ENCODE results near the gene TMEM121B.
A peak's percentile ranks its signal among the peaks of the same experiment; 100 is the strongest.

TMEM121B gene

GRCh38 chr22:17155941-17156340, 34.8 kb upstream of the TMEM121B start:
- Histone ChIP-seq H3F3A (ENCODE audit: low read depth) (no peaks in the 10 kb centered on the region), H3K27me3 (ENCODE audit: insufficient read depth, low read length, poor library complexity, severe bottlenecking) (no peaks in the 10 kb centered on the region), H3K9me3 (ENCODE audit: insufficient read depth, low read depth, low read length) (no peaks in the 10 kb centered on the region), H3K9ac (ENCODE audit: low read depth, low read length, poor library complexity, severe bottlenecking) (no peak overlapping the region), H2AFZ (ENCODE audit: low read length) (no peak overlapping the region), H3K79me2 (ENCODE audit: insufficient read depth, low read length) (peaks cover 78% of the 10 kb centered on the region), H3K9me2 (replicated peaks; ENCODE audit: low read depth, low read length) (no peaks in the 10 kb centered on the region), H3K36me3 (ENCODE audit: insufficient read depth, low read length) (no peaks in the 10 kb centered on the region), H3K4me3 (ENCODE audit: low read length, poor library complexity, severe bottlenecking) (peak overlapping the region; percentile 78), H3K4me2 (ENCODE audit: low read depth, low read length, poor library complexity, severe bottlenecking) (peak overlapping the region; percentile 79), H4K20me1 (ENCODE audit: insufficient read depth, low read length, poor library complexity, severe bottlenecking) (peaks cover 51% of the 10 kb centered on the region), H3K4me1 (ENCODE audit: insufficient read depth, low read length, poor library complexity, severe bottlenecking) (peaks cover 42% of the 10 kb centered on the region)
- TF ChIP-seq CTCF (conservative IDR thresholded peaks at IDR 0.05; ENCODE audit: low read length): peak; percentile 32
- TF ChIP-seq EZH2phosphoT487 (IDR thresholded peaks at IDR 0.05; ENCODE audit: borderline replicate concordance): no peak

GRCh38 chr22:17152971-17153370, 31.8 kb upstream of the TMEM121B start:
- Histone ChIP-seq H4K20me1 (ENCODE audit: insufficient read depth, low read length, poor library complexity, severe bottlenecking) (peaks cover 59% of the 10 kb centered on the region), H2AFZ (ENCODE audit: low read length) (no peak overlapping the region), H3K9me3 (ENCODE audit: insufficient read depth, low read depth, low read length) (no peaks in the 10 kb centered on the region), H3K9me2 (replicated peaks; ENCODE audit: low read depth, low read length) (no peaks in the 10 kb centered on the region), H3K9ac (ENCODE audit: low read depth, low read length, poor library complexity, severe bottlenecking) (no peak overlapping the region), H3K27me3 (ENCODE audit: insufficient read depth, low read length, poor library complexity, severe bottlenecking) (no peaks in the 10 kb centered on the region), H3K79me2 (ENCODE audit: insufficient read depth, low read length) (peaks cover 98% of the 10 kb centered on the region), H3K4me3 (ENCODE audit: low read length, poor library complexity, severe bottlenecking) (peak overlapping the region; percentile 29), H3K36me3 (ENCODE audit: insufficient read depth, low read length) (peaks cover 15% of the 10 kb centered on the region; the same call in 1 of the 2 replicates), H3K4me2 (ENCODE audit: low read depth, low read length, poor library complexity, severe bottlenecking) (peak overlapping the region; percentile 64), H3F3A (ENCODE audit: low read depth) (no peaks in the 10 kb centered on the region), H3K4me1 (ENCODE audit: insufficient read depth, low read length, poor library complexity, severe bottlenecking) (peaks cover 47% of the 10 kb centered on the region)
- TF ChIP-seq CTCF (conservative IDR thresholded peaks at IDR 0.05; ENCODE audit: low read length) (no peak), EZH2phosphoT487 (IDR thresholded peaks at IDR 0.05; ENCODE audit: borderline replicate concordance) (no peak)

GRCh38 chr22:17152340-17152739, 31.2 kb upstream of the TMEM121B start:
- Histone ChIP-seq H3K27me3 (ENCODE audit: insufficient read depth, low read length, poor library complexity, severe bottlenecking) (no peaks in the 10 kb centered on the region), H4K20me1 (ENCODE audit: insufficient read depth, low read length, poor library complexity, severe bottlenecking) (peaks cover 54% of the 10 kb centered on the region), H3K9ac (ENCODE audit: low read depth, low read length, poor library complexity, severe bottlenecking) (no peak overlapping the region), H3K36me3 (ENCODE audit: insufficient read depth, low read length) (peaks cover 21% of the 10 kb centered on the region; the same call in 1 of the 2 replicates), H3K9me3 (ENCODE audit: insufficient read depth, low read depth, low read length) (no peaks in the 10 kb centered on the region), H3K9me2 (replicated peaks; ENCODE audit: low read depth, low read length) (no peaks in the 10 kb centered on the region), H3K4me2 (ENCODE audit: low read depth, low read length, poor library complexity, severe bottlenecking) (peak overlapping the region; percentile 64), H3K79me2 (ENCODE audit: insufficient read depth, low read length) (peaks cover 98% of the 10 kb centered on the region), H2AFZ (ENCODE audit: low read length) (no peak overlapping the region), H3F3A (ENCODE audit: low read depth) (no peaks in the 10 kb centered on the region), H3K4me3 (ENCODE audit: low read length, poor library complexity, severe bottlenecking) (no peak overlapping the region), H3K4me1 (ENCODE audit: insufficient read depth, low read length, poor library complexity, severe bottlenecking) (peaks cover 41% of the 10 kb centered on the region)
- no peak for TF ChIP-seq CTCF (conservative IDR thresholded peaks at IDR 0.05; ENCODE audit: low read length)
- TF ChIP-seq EZH2phosphoT487 (IDR thresholded peaks at IDR 0.05; ENCODE audit: borderline replicate concordance): no peak
